Adipose tissue (tissue), 3 donors: ENCODE results near the gene ZW10. TPM values are rescaled to one million over a fixed set of nuclear protein-coding genes. Genes with fewer than 3 reads are reported as not detected.
"Not testable (repeated sequence)": the region's sequence is repeated elsewhere in the genome, so short reads cannot be mapped to it uniquely, and the experiment has no call there.

Source experiments
- H3K27ac ChIP-seq: one replicate; pipeline ENCODE4 v1.5.1; 2013; ENCODE audit warnings: low read depth, low read length
- WGBS, 3 donors: extraction: QIAGEN DNeasy Blood & Tissue Kit; methylation state at CpG; one replicate each; pipeline ENCODE4 v1.1.7; 2013; 5-methylcytosine and 5-hydroxymethylcytosine counted together
- polyA plus RNA-seq, 3 donors: library from polyadenylated mRNA; stranded (reverse); fragments of 200-250 nt; gene quantifications; one replicate each; pipeline ENCODE4 v1.2.3, GENCODE V29; 2013
- donor health status: healthy with polysubstance abuse.
- donor health status: Bipolar disorder and iron deficiency.
- donor health status: healthy.

The ZW10 gene, protein sequence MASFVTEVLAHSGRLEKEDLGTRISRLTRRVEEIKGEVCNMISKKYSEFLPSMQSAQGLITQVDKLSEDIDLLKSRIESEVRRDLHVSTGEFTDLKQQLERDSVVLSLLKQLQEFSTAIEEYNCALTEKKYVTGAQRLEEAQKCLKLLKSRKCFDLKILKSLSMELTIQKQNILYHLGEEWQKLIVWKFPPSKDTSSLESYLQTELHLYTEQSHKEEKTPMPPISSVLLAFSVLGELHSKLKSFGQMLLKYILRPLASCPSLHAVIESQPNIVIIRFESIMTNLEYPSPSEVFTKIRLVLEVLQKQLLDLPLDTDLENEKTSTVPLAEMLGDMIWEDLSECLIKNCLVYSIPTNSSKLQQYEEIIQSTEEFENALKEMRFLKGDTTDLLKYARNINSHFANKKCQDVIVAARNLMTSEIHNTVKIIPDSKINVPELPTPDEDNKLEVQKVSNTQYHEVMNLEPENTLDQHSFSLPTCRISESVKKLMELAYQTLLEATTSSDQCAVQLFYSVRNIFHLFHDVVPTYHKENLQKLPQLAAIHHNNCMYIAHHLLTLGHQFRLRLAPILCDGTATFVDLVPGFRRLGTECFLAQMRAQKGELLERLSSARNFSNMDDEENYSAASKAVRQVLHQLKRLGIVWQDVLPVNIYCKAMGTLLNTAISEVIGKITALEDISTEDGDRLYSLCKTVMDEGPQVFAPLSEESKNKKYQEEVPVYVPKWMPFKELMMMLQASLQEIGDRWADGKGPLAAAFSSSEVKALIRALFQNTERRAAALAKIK
- polyA plus RNA-seq = 1 to 10 TPM; 5.1 to 7.8 (median 6.7) TPM

DNA sequence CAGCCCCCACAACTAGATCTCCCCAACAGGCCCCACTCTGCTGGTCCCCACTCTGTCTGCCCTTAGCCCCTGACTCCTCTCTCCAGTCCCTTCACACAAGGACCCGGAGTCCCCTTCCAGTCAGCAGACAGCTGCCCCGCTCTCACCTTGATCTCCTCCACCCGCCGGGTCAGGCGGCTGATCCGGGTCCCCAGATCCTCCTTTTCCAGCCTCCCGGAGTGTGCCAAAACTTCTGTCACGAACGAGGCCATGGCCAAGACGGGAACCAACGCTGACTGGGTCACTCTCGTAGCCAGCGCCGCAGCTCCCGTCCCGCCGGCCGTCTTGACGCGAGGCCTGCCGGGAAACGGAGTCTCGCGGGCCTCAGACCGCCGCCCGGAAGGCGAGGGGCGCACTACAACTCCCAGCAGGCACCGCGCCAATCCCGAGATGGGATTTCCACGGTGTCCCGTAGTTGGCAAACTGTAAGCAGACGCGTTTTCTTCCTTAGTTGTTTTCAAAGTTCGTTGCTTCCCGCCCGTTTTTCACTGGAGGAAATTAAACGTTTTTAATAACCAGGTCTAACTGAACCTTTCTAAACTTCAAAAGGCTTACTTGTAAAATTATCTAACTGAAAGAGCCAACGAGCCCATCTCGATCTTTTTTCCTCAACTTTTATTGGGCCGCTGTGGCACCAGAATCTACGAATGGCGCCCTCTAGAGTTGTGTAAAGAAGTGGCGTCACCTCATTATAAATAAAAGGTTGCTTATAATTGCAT, at the start of gene ZW10:
ZW10 (minus strand) TSS at position 277 of the 758 bp plus-strand sequence; CDS start at position 251, 26 bp downstream.
- 0 to 1% (median 0%) methylated on average over 46 of the region's 46 CpGs for WGBS, 3 donors
- no peak within 1 kb of the TSS for H3K27ac ChIP-seq

DNA sequence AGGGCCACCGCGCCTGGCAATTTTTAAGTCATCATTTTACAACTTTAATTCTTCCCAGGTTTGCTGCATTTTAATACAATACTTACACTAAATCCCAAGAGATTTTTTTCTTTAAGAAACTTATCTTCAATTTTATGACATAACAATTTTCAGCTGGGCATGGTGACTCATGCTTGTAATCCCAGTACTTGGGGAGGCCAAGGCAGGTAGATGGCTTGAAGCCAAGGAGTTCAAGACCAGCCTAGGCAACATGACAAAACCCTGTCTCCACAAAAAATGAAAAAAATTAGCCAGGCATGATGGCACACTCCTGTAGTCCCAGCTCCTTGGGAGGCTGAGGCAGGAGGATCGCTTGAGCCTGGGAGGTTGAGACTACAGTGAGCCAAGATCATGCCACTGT, 44.9 kb upstream of the ZW10 start:
- WGBS, 3 donors = 98 to 100% (median 99%) methylated on average over 3 of the region's 3 CpGs
- H3K27ac ChIP-seq = no peak overlapping the region

DNA sequence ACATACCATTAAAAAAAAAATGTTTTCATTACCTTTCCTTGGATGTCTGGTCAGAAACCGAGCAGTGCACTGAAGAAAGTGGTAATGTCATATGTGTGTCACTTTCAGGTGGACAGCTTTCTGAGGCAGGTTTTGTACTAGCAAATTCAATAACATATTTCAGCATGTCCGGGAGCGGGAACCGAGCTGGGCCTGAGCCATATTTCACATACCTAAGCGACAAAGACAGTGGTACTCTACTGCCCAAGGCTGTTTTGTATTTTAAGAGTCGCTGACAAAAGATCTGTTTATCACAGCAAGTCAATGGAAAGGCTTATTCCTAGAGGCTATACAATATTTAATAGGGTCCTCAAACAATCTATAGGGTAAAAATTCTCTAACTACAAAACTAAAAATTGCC, 44.1 kb upstream of the ZW10 start:
- WGBS, 3 donors = 95 to 97% (median 96%) methylated on average over 6 of the region's 6 CpGs
- H3K27ac ChIP-seq = no peak overlapping the region

DNA sequence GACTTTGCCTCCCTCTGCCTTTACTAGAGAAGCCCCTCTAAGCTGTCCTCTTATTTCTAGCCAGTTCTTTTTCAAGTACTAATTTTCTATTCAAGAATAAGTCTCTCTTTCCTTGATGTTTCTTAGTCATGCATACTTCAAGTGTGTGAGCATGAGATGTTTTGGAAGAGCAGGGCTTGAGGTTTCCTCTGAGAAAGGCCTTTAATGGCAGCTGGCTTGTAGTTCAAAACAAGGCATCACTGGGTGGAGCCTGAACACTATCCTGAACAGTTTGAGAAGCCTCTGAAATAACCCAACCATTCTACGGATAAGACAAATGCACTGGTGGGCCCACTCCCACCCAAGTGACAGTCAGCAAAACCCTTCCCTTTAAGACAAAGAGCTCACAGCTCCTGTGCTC, 43.7 kb upstream of the ZW10 start:
- H3K27ac ChIP-seq = no peak overlapping the region
- 89 to 100% (median 98%) methylated on average over 1 of the region's 1 CpG for WGBS, 3 donors

DNA sequence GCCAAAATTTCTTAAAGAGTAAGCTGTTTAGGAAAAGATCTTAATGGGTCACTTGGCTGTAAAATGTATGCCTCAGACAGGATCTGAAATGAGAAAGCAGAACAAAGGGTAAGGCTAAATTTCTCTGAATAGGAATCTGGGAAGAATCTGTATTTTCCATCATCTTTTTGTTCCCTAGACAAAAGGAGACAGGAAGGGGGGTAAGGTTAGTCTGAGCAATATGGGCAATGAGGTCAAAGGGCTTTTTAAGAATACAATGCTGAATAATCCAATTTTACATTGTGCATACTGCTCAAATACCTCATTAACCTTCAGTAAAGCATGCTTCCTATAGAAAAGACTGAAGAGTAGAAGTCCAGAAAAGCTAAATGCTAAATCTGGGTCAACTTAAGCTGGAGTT, 40.7 kb upstream of the ZW10 start:
- no peak overlapping the region for H3K27ac ChIP-seq

DNA sequence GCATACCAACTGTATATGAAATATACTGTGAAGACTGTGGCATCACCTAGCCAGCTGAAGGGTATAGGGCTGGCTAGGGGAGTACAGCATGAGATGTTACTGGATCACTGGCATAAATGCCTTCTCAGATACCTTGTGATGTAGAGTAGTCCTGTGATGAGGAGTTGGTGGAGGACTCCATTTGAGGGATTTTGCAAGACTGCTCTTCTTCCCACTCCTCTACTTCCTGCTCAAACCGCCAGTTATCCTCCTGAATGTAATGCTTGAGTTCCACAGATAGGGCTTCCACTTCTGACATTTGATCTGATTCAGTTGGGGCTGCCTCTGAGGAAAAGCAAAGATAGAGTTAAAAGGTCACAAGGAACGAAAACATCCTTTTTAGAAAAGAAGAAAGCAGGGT, 35.4 kb upstream of the ZW10 start:
- WGBS, 3 donors = 39 to 45% (median 40%) methylated on average over 2 of the region's 2 CpGs
- H3K27ac ChIP-seq = no peak overlapping the region

DNA sequence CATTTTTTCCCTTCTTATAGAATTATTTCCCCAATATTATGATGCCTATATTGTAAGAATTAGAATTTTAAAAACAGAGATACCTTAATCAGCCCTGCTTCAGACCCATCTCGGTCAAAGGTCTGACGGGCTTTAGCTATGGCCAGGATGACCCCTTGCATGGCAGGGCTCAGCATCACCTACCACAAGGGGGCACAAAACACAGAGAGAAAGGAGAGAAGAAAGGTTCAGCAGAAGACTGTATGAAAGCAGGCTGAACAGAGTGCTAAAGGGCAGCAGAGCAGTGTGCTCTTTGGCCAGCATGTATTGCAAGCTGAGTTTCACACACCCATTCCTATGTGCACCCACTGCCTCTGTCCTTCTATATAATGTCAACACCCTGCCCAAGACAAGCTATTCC, 32.9 kb upstream of the ZW10 start:
- 95 to 98% (median 95%) methylated on average over 2 of the region's 2 CpGs for WGBS, 3 donors

DNA sequence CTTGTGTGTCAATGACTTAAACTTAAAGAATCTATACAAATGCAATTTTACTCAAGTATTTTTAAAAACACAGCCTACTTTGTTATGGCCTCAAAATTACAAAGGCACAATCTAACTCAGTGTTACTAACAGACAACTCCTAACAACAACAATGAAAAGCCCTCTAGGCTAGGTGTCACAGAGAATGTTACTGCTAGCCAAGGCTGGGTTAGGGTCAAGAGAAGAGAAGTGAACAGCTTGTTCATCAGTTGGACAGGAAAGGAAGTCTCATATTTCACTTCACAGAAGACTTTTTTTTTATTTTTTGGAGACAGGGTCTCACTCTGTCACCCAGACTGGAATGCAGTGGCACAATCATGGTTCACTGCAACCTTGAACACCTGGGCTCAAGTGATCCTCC, 32.1 kb upstream of the ZW10 start:
- no peak overlapping the region for H3K27ac ChIP-seq

More for the DNA sequence above, 32.9 kb upstream of the ZW10 start:
- H3K27ac ChIP-seq = no peak overlapping the region

DNA sequence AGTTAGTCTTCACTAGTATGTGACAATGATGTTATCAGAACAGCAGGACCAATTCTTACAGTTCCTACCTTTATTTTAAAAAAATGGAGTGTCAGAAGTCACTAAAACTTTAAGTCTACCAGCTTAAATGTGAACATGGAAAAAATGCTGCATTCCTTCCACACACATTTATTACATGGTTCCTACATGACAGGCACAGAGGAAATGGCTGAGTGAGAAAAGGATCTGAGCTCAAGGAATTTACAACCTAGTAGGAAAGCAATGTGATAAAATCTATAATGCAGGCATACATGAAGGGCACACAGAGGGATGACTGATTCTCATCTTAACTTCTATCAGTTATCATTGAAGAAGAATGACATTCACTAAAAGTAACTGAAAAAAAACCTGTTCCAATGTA, 29.1 kb upstream of the ZW10 start:
- no peak overlapping the region for H3K27ac ChIP-seq

DNA sequence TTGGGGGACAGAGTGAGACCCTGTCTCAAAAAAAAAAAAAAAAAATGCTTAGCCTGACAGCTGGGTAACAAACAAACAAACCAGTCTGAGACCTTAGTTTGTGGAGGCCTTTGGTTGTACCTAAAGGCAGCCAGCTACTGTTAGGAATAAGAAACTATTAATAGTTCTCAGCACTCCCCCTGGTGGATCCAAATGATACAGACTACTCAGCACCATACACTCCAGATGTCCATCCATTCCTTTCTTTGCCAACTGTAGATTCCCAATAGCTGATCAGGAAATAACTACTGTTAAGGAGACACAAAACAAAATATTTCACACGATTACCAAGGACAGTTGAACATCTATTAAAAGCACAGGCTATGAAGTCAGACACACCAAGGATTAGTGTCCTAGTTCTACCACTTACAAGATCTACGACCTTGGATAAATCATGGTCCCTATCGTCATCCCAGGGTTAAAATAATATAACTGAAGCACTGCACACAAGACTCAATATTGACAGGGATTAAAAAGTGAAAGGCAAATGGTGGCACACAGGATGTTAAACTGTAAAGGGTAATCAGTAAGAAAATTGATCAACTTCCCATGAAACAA, 23.3 kb upstream of the ZW10 start:
- 56 to 71% (median 70%) methylated on average over 3 of the region's 3 CpGs for WGBS, 3 donors

DNA sequence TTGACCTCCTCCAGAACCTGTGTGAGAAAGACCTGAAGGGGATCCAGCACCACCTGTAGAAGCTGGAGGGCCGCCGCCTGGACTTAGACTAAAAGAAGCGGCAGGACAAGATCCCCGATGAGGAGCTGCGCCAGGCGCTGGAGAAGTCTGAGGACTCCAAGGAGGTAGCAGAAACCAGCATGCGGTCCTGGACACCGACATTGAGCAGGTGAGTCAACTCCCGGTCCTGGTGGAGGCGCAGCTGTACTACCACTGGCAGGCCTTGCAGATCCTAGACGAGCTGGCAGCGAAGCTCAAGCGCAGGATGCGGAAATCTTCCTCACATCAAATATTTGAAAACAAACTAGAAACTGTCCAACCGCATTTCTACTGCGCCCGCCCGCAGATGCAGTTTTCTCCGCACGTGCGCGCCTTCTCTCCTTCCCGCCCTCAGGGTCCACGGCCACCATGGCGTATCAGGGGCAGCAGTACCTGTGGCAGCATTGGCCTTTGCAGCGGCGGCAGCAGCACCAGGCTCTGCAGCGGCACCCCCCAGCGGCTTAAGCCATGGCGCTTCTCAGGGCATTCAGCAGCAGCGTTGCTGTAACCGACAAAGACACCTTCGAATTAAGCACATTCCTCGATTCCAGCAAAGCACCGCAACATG, 16.3 kb upstream of the ZW10 start:
- WGBS, 3 donors = 81 to 89% (median 87%) methylated on average over 35 of the region's 35 CpGs
- no peak overlapping the region for H3K27ac ChIP-seq

More for the DNA sequence above, 23.3 kb upstream of the ZW10 start:
- H3K27ac ChIP-seq = no peak overlapping the region

DNA sequence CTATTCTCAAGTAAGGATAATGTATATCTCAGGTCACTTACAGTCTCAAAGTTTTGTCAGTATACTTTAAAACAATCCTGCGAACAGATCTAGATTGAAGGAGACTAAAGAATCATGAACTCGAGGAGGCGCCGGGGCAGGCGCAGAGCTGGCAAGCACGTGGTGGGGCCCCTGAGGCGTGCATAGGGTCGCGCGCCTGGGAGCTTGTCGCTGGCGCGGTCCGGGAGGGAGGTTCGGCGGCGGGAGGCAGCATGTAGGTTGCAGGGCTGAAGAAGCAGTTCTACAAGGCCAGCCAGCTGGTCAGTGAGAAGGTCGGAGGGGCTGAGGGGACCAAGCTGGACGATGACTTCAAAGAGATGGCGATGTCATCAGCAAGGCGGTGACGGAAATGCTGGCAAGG, 15.5 kb upstream of the ZW10 start:
- 86 to 87% (median 87%) methylated on average over 22 of the region's 22 CpGs for WGBS, 3 donors
- H3K27ac ChIP-seq = not testable (repeated sequence)

DNA sequence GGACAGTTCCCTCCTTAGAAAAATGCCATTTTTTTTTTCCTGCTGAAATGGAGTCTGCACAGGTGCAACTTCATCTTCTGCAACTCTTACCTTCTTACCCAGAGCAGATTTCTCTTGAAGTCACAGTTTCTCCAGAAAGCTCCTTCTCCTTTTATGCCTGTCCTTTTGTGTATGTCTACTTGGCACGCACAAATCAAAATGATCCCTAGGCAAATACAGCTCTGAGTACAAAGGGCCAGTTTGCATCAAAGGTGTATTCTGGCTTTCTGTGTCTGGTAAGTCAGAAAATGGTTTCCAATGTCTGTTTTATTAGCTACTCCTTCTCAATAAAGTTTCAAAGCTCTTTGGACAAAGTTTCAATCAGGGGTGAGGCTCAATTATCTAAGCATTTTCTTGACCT, 8.6 kb upstream of the ZW10 start:
- 35 to 95% (median 84%) methylated on average over 1 of the region's 1 CpG for WGBS, 3 donors
- no peak overlapping the region for H3K27ac ChIP-seq

DNA sequence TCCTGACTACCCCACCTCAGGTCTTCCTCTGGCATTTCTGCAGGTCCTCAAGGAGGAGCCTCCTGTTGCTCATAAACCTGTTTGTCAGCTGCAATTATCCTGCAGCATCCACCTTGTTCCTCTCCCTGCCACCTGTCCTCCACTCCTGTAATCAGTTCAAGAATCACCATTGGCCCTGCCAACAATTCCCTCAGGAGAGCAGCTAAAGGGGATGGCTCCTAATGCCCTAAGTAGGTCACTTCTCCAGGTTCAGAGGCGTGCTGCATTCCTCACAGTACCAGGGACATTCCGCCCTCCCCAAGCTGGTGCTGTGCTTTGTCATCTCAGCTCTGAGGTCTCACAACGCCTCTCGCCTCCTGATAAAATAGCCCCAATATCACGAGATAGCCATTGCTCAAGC, 8.2 kb upstream of the ZW10 start:
- 58 to 82% (median 80%) methylated on average over 5 of the region's 5 CpGs for WGBS, 3 donors
- H3K27ac ChIP-seq = no peak overlapping the region

DNA sequence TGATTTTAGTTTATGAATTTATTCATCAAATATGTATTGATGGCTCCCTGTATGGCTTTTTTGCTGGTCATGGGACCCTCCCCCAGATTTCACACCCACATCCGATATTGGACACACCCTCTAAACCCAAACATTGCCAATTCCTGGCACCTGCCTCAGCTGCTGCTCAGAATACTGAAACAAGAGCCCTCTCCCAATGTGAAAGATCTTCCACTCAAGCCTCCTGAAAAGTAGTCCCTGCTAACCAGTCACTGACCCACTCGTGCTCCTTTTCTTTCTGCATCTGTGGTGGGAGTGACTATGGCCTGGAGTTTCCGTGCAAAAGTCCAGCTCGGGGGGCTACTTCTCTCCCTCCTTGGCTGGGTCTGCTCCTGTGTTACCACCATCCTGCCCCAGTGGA, 6.0 kb upstream of the ZW10 start, which contains the start of gene CLDN25:
CLDN25 (plus strand) TSS at position 301 of the 400 bp plus-strand sequence; CDS start at position 301, 0 bp downstream.
- 80 to 83% (median 83%) methylated on average over 4 of the region's 4 CpGs for WGBS, 3 donors
- no peak within 1 kb of the TSS for H3K27ac ChIP-seq

DNA sequence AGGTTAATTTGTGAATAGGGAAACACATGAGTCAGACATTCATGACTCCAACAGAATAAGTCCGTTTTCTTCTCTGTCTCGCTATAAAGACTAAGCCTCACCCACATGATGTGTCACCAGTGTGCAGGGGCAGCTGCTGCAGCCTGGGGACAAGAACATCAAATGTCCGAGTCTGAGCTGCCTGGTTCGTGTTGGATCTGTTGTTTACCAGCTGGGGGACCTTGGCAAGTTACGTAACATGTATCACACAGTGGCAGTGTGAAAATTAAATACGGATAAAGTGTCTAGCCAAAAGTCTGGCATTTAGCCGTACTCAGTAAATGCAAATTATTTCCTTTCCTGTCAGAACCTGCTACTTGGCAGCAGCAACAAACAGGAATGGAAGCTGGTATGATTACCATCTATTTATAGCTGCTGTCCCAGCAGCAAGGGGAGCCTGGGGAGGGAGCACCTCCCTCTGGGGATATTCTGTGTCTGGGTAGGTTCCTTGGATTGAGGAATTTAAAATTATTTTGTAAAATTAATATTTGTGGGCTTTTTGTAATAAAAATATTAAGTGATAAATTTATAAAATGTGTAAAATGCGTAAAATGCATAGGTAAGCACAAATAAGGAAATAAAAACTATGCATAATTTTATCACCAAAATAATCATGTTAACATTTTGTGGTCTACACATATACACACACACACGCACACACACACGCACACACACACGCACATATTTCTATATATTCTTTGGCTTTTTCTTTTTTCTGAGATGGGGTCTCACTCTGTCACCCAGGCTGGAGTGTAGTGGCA, 4.8 kb upstream of the ZW10 start:
- WGBS, 3 donors = 31 to 50% (median 45%) methylated on average over 11 of the region's 11 CpGs
- H3K27ac ChIP-seq = no peak overlapping the region

DNA sequence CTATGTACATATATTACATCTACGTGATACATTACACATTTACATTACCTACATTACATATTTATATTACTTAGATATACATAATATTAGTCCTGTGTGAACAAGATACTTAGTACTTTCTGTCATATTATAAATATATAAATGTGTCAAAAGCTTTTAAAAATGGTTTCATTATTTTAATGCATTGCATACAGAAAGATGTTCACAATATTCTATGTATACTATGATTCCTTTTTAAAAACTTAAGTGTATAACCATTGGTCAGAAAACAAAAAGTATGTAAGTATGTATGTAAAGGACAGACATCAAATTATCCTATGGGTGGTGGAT, 647 bp upstream of the ZW10 start:
- 0% methylated on average over 1 of the region's 1 CpG for WGBS, 3 donors

DNA sequence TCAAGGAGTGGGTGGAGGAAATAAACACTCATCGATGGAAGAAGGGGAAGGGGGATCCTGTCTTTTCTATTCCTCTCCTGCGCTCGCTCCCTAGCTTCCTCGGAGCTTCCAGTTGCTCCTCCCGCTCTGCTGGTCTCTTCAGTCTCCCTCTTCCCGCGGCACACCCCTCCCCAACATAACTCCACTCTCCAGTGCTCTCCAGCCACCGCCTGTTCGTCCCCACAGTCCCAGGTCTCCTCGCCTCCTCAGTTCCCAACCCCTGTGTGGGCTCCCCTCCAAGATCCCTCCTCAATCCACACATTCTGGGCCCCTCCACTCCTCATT, 438 bp downstream of the ZW10 start:
- H3K27ac ChIP-seq = no peak overlapping the region
- WGBS, 3 donors = 0 to 1% (median 0%) methylated on average over 10 of the region's 10 CpGs

More for the DNA sequence above, 647 bp upstream of the ZW10 start:
- H3K27ac ChIP-seq = no peak overlapping the region
